Measurements from ENCODE around the gene MMP17.

DNA sequence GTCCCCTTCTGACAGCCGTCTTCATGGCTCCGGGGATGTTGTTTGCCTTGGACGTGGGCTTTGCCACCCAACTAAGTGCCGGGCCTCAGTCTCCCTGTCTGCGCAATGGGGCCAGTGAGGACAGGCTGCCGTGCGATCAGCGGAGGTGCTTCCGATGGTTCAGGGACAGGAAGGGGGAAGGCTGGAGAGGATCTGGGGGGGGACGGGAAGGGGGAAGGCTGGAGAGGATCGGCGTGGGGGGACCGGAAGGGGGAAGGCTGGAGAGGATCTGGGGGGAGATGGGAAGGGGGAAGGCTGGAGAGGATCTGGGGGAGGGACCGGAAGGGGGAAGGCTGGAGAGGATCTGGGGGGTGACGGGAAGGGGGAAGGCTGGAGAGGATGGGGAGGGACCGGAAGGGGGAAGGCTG, 3.4 kb downstream of the MMP17 start:
- TF ChIP-seq POLR2A (IDR thresholded peaks at IDR 0.05) (no peak), POLR2AphosphoS5 (IDR thresholded peaks at IDR 0.05) (no peak)
- TF ChIP-seq, protein P1, sequence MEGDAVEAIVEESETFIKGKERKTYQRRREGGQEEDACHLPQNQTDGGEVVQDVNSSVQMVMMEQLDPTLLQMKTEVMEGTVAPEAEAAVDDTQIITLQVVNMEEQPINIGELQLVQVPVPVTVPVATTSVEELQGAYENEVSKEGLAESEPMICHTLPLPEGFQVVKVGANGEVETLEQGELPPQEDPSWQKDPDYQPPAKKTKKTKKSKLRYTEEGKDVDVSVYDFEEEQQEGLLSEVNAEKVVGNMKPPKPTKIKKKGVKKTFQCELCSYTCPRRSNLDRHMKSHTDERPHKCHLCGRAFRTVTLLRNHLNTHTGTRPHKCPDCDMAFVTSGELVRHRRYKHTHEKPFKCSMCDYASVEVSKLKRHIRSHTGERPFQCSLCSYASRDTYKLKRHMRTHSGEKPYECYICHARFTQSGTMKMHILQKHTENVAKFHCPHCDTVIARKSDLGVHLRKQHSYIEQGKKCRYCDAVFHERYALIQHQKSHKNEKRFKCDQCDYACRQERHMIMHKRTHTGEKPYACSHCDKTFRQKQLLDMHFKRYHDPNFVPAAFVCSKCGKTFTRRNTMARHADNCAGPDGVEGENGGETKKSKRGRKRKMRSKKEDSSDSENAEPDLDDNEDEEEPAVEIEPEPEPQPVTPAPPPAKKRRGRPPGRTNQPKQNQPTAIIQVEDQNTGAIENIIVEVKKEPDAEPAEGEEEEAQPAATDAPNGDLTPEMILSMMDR (IDR thresholded peaks at IDR 0.05): no peak

Measured in breast epithelium (tissue), 3 donors.